ENCODE data around the gene PPARG. TPM values are rescaled to one million over a fixed set of nuclear protein-coding genes. Genes with fewer than 3 reads are reported as not detected.
"Not testable (repeated sequence)": the region's sequence is repeated elsewhere in the genome, so short reads cannot be mapped to it uniquely, and the experiment has no call there.

The PPARG gene
- total and polyA plus RNA-seq, 2 donors (not counting 3 experiments of a cell fraction or from before 2014, with no cell fraction given) = 0.15 to 1.3 TPM

- ChIA-PET POLR2A (interaction anchor here (0.6 kb wide), 1 partner anchor 366 kb away, joined by 3 read pairs; no protein-coding TSS in a partner anchor), CTCF (interaction anchor here (1.0 kb wide), 1 partner anchor 99 kb away, joined by 3 read pairs; no protein-coding TSS in a partner anchor)
- Histone ChIP-seq H3K36me3 (ENCODE audit: control insufficient read depth in 2 of 2, extremely low read depth in 1 of 2, insufficient read depth in 2 of 2, low read length in 2 of 2) (no peaks in the 10 kb centered on the region), H3K27ac (ENCODE audit: insufficient read depth, low read depth, low read length) (no peak overlapping the region), H3K4me1 (ENCODE audit: control insufficient read depth, extremely low read depth, insufficient read depth, low read length) (no peaks in the 10 kb centered on the region), H3K9me3 (replicated peaks; ENCODE audit: control insufficient read depth, insufficient read depth, low read length) (no peaks in the 10 kb centered on the region), H2AFZ (ENCODE audit: low read depth, low read length) (no peak overlapping the region), H3K9ac (replicated peaks; ENCODE audit: extremely low read depth, insufficient read depth, low read length) (no peak overlapping the region), H4K20me1 (replicated peaks; ENCODE audit: control insufficient read depth, extremely low read depth, insufficient read depth, low read length) (no peaks in the 10 kb centered on the region), H3K27me3 (ENCODE audit: control insufficient read depth in 2 of 2, insufficient read depth in 2 of 2, low read length in 2 of 2) (peaks cover 0 to 2% of the 10 kb centered on the region in 2 experiments), H3K79me2 (ENCODE audit: control insufficient read depth, insufficient read depth, low read length) (no peaks in the 10 kb centered on the region), H3K4me2 (ENCODE audit: insufficient read depth, low read length) (no peak overlapping the region), H3K4me3 (replicated peaks in 1 of 3; ENCODE audit: insufficient read depth in 1 of 3, low read depth in 1 of 3, low read length in 3 of 3) (no peak overlapping the region), H3K9me1 (replicated peaks; ENCODE audit: control insufficient read depth, extremely low read depth, insufficient read depth, low read length) (no peaks in the 10 kb centered on the region)
- DNase-seq (ENCODE audit: low read depth, low spot score) (no peak), FAIRE-seq (no peak)
- dilution Hi-C loops (cut with MboI; ENCODE audit: extremely low pct_ligation_motif_present, low sequenced_read_pairs) (no loop called here), intact Hi-C loops (cut with micrococcal nuclease) (no loop called here)
- no TSS peak for BruUV-seq (replicated peaks)
- no peak for TF ChIP-seq POLR2A (IDR thresholded peaks at IDR 0.05; ENCODE audit: low read depth, low read length)
- TF ChIP-seq POLR2AphosphoS5 (IDR thresholded peaks at IDR 0.05; ENCODE audit: insufficient read depth, low read depth, low read length) = no peak
- TF ChIP-seq CTCF (IDR thresholded peaks at IDR 0.05; ENCODE audit: extremely low read depth in 1 of 2, insufficient read depth in 1 of 2, low read depth in 1 of 2, low read length in 2 of 2) = no peak
- TF ChIP-seq MYC (IDR thresholded peaks at IDR 0.05; ENCODE audit: low read depth, low read length) = no peak
- TF ChIP-seq FOS (IDR thresholded peaks at IDR 0.05; ENCODE audit: borderline replicate concordance, insufficient read depth, low read length) = no peak
- no peak for TF ChIP-seq JUN (IDR thresholded peaks at IDR 0.05; ENCODE audit: borderline replicate concordance, insufficient read depth, insufficient read length, low read depth)
- no peak for TF ChIP-seq MAX (IDR thresholded peaks at IDR 0.05; ENCODE audit: insufficient read depth, insufficient read length)
- no peak for TF ChIP-seq GATA2 (IDR thresholded peaks at IDR 0.05; ENCODE audit: insufficient read depth, insufficient read length, low read depth, low read length)
- TF ChIP-seq EZH2 (IDR thresholded peaks at IDR 0.05; ENCODE audit: borderline replicate concordance, low read depth, low read length, severe bottlenecking) = no peak
These were observed 158.2 kb downstream of the PPARG start for GRCh38 chr3:12447075-12447474.

GRCh38 chr3:12448404-12449202 is 159.7 kb downstream of the PPARG start:
- H3K4me1 ChIP-seq (ENCODE audit: control insufficient read depth, extremely low read depth, insufficient read depth, low read length); BruUV-seq (replicated peaks); H3K27ac ChIP-seq (ENCODE audit: insufficient read depth, low read depth, low read length); intact Hi-C loops (cut with micrococcal nuclease); H2AFZ ChIP-seq (ENCODE audit: low read depth, low read length); POLR2A ChIA-PET; FAIRE-seq; H3K79me2 ChIP-seq (ENCODE audit: control insufficient read depth, insufficient read depth, low read length); H3K9me3 ChIP-seq (replicated peaks; ENCODE audit: control insufficient read depth, insufficient read depth, low read length); DNase-seq (ENCODE audit: low read depth, low spot score); H3K9ac ChIP-seq (replicated peaks; ENCODE audit: extremely low read depth, insufficient read depth, low read length); H3K36me3 ChIP-seq (ENCODE audit: control insufficient read depth in 2 of 2, extremely low read depth in 1 of 2, insufficient read depth in 2 of 2, low read length in 2 of 2); dilution Hi-C loops (cut with MboI; ENCODE audit: extremely low pct_ligation_motif_present, low sequenced_read_pairs); H3K9me1 ChIP-seq (replicated peaks; ENCODE audit: control insufficient read depth, extremely low read depth, insufficient read depth, low read length); H4K20me1 ChIP-seq (replicated peaks; ENCODE audit: control insufficient read depth, extremely low read depth, insufficient read depth, low read length); H3K27me3 ChIP-seq (ENCODE audit: control insufficient read depth in 2 of 2, insufficient read depth in 2 of 2, low read length in 2 of 2); H3K4me3 ChIP-seq (replicated peaks in 1 of 3; ENCODE audit: insufficient read depth in 1 of 3, low read depth in 1 of 3, low read length in 3 of 3); H3K4me2 ChIP-seq (ENCODE audit: insufficient read depth, low read length): not testable (repeated sequence)
- CTCF ChIA-PET = interaction anchor here (1.0 kb wide), 1 partner anchor 101 kb away, joined by 3 read pairs; no protein-coding TSS in a partner anchor

All from endothelial cell of umbilical vein (primary cell).